ENCODE results near the gene PSAP.

DNA sequence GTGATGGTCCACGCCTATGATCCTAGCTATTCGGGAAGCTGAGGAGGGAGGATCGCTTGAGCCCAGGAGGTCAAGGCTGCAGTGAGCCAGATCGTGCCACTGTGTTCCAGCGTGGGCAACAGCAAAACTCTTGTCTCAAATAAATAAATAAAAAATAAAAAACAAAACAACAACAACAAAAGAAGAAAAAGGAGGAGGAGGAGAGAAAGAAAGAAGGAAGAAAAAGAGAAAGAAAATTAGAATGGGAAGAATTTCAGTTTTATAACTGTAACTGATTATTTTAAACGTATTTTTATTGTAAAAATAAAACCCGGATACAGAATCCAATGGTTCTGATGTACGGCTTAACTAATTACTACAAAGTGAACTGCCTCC is 37.2 kb upstream of the PSAP start:
- no peak for TF ChIP-seq POLR2A (IDR thresholded peaks at IDR 0.05)
- TF ChIP-seq, protein P1, sequence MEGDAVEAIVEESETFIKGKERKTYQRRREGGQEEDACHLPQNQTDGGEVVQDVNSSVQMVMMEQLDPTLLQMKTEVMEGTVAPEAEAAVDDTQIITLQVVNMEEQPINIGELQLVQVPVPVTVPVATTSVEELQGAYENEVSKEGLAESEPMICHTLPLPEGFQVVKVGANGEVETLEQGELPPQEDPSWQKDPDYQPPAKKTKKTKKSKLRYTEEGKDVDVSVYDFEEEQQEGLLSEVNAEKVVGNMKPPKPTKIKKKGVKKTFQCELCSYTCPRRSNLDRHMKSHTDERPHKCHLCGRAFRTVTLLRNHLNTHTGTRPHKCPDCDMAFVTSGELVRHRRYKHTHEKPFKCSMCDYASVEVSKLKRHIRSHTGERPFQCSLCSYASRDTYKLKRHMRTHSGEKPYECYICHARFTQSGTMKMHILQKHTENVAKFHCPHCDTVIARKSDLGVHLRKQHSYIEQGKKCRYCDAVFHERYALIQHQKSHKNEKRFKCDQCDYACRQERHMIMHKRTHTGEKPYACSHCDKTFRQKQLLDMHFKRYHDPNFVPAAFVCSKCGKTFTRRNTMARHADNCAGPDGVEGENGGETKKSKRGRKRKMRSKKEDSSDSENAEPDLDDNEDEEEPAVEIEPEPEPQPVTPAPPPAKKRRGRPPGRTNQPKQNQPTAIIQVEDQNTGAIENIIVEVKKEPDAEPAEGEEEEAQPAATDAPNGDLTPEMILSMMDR (IDR thresholded peaks at IDR 0.05) = no peak

Data from body of pancreas (tissue), 4 donors.